ENCODE results near the gene JAM3.
A peak's percentile ranks its signal among the peaks of the same experiment; 100 is the strongest.
"Not testable (repeated sequence)": the region's sequence is repeated elsewhere in the genome, so short reads cannot be mapped to it uniquely, and the experiment has no call there.

Gene JAM3

GRCh38 chr11:134062265-134063123 lies 6.4 kb upstream of the JAM3 start:
- no peak for DNase-seq (ENCODE audit: low spot score)

- DNase-seq (ENCODE audit: low spot score) = no peak
These were observed 5.8 kb upstream of the JAM3 start for GRCh38 chr11:134063124-134063495.

- no peak for DNase-seq (ENCODE audit: low spot score)
These were observed 4.7 kb upstream of the JAM3 start for GRCh38 chr11:134063991-134064747.

- no peak for DNase-seq (ENCODE audit: low spot score)
These were observed 3.5 kb upstream of the JAM3 start for GRCh38 chr11:134065381-134065780.

- DNase-seq (ENCODE audit: low spot score) = no peak
These were observed 1.7 kb upstream of the JAM3 start for GRCh38 chr11:134066943-134067885.

- peak; percentile 67 for DNase-seq (ENCODE audit: low spot score)
These were observed 812 bp downstream of the JAM3 start for GRCh38 chr11:134069426-134070341.

GRCh38 chr11:134070342-134070845 lies 1.5 kb downstream of the JAM3 start:
- no peak for DNase-seq (ENCODE audit: low spot score)

- no peak for DNase-seq (ENCODE audit: low spot score)
These were observed 2.4 kb downstream of the JAM3 start for GRCh38 chr11:134071306-134071705.

GRCh38 chr11:134071766-134072402 lies 3.0 kb downstream of the JAM3 start:
- no peak for DNase-seq (ENCODE audit: low spot score)

- DNase-seq (ENCODE audit: low spot score) = no peak
These were observed 4.0 kb downstream of the JAM3 start for GRCh38 chr11:134072844-134073243.

GRCh38 chr11:134074346-134074745 lies 5.5 kb downstream of the JAM3 start:
- DNase-seq (ENCODE audit: low spot score) = no peak

GRCh38 chr11:134074766-134075165 lies 5.9 kb downstream of the JAM3 start:
- no peak for DNase-seq (ENCODE audit: low spot score)

GRCh38 chr11:134079317-134079716 lies 10.4 kb downstream of the JAM3 start:
- no peak for DNase-seq (ENCODE audit: low spot score)

- DNase-seq (ENCODE audit: low spot score) = not testable (repeated sequence)
These were observed 12.4 kb downstream of the JAM3 start for GRCh38 chr11:134081258-134081657.

GRCh38 chr11:134082990-134083389 lies 14.1 kb downstream of the JAM3 start:
- DNase-seq (ENCODE audit: low spot score) = no peak

GRCh38 chr11:134086376-134086775 lies 17.5 kb downstream of the JAM3 start:
- no peak for DNase-seq (ENCODE audit: low spot score)

- not testable (repeated sequence) for DNase-seq (ENCODE audit: low spot score)
These were observed 23.1 kb downstream of the JAM3 start for GRCh38 chr11:134092006-134092405.

GRCh38 chr11:134097166-134097565 lies 28.3 kb downstream of the JAM3 start:
- no peak for DNase-seq (ENCODE audit: low spot score)

GRCh38 chr11:134098566-134099184 lies 29.8 kb downstream of the JAM3 start:
- DNase-seq (ENCODE audit: low spot score) = no peak

- no peak for DNase-seq (ENCODE audit: low spot score)
These were observed 31.3 kb downstream of the JAM3 start for GRCh38 chr11:134100171-134100570.

Data from AG20443 (cell line).